Activated CD4-positive, alpha-beta memory T cell treated with anti-CD3 and anti-CD28 coated beads, Interleukin-2, amount 10 ng/mL, durations not matched to agents 7 days and 5 days (primary cell): ENCODE measurements around the gene RET. TPM values are rescaled to one million over a fixed set of nuclear protein-coding genes. Genes with fewer than 3 reads are reported as not detected.

Experiments used
- CTCF ChIA-PET: fragments of 350-600 bp; sonication (Branson Sonifier 250); formaldehyde crosslinking; loops from one replicate; lab custom pipeline; 2021; ENCODE audit warnings: antibody characterized with exemption, inconsistent platforms; lab: Charles Lee
- POLR2A ChIA-PET: fragments of 350-600 bp; sonication (Branson Sonifier 250); formaldehyde crosslinking; loops from one replicate; lab custom pipeline; 2021; ENCODE audit warnings: antibody characterized with exemption; lab: Charles Lee
- DNase-seq: peaks from one replicate; pipeline ENCODE4 v3.0.0-alpha.2; 2020
- H3K27ac Mint-ChIP-seq: one replicate; pipeline ENCODE4 v1.8.0; 2021; ENCODE audit warnings: mild to moderate bottlenecking, mixed read lengths
- H3K27me3 Mint-ChIP-seq: one replicate; pipeline ENCODE4 v1.8.0; 2021; ENCODE audit warnings: mixed read lengths
- H3K36me3 Mint-ChIP-seq: one replicate; pipeline ENCODE4 v1.8.0; 2021; ENCODE audit warnings: low read depth, mixed read lengths
- H3K4me1 Mint-ChIP-seq: one replicate; pipeline ENCODE4 v1.8.0; 2021; ENCODE audit warnings: mixed read lengths
- H3K4me3 Mint-ChIP-seq: one replicate; pipeline ENCODE4 v1.8.0; 2021; ENCODE audit warnings: mild to moderate bottlenecking, mixed read lengths
- H3K9me3 Mint-ChIP-seq: one replicate; pipeline ENCODE4 v1.8.0; 2021; ENCODE audit warnings: mixed read lengths
- total RNA-seq, 2 experiments: library from RNA; stranded (reverse); gene quantifications; one replicate each; pipeline ENCODE4 v1.2.3, GENCODE V29; 2021

RET gene
- total RNA-seq, 2 experiments from 2014 or later = 0.28 to 0.50 TPM

DNA sequence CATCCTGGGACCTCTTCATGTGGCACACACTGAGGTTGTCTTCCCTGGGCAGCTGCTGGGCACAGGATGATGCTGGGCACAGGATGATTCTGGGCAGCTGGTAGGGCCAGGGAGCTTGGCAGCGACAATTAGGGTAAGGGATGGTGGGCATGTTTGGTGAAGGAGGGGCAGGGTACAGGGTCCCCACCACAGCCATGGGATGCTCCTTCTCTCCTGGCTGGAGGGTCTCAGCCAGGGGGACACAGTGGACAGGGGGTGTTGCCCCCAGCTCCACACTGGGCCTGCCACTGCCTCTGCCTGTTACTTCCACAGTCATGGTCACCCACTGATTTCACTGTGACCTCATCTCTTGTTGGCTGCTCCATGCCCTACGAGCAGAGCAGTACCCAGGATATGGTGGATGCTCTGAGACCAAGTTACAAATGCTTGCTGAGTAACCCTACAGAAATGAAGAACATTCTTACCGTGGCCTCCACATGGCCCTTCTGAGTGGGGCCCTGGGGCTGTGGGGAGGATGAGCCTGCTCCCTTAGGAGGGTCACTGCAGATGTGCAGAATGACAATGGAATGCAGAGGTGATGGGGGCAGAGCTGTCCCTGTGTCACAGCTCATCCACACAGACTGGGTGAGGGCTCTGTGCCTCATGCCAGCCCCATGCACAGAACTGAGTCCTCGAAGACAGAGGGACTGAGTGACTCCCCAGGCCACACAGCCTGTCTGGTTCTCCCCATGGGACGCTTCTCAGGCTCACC is 28.4 kb upstream of the RET start:
- no peaks in the 10 kb centered on the region for H3K4me1 Mint-ChIP-seq
- H3K9me3 Mint-ChIP-seq = no peaks in the 10 kb centered on the region
- H3K36me3 Mint-ChIP-seq = no peaks in the 10 kb centered on the region
- no peak overlapping the region for H3K4me3 Mint-ChIP-seq
- DNase-seq = no peak
- H3K27me3 Mint-ChIP-seq = peaks cover 31% of the 10 kb centered on the region
- H3K27ac Mint-ChIP-seq = no peak overlapping the region
- POLR2A ChIA-PET = no interaction called here
- CTCF ChIA-PET = no interaction called here

DNA sequence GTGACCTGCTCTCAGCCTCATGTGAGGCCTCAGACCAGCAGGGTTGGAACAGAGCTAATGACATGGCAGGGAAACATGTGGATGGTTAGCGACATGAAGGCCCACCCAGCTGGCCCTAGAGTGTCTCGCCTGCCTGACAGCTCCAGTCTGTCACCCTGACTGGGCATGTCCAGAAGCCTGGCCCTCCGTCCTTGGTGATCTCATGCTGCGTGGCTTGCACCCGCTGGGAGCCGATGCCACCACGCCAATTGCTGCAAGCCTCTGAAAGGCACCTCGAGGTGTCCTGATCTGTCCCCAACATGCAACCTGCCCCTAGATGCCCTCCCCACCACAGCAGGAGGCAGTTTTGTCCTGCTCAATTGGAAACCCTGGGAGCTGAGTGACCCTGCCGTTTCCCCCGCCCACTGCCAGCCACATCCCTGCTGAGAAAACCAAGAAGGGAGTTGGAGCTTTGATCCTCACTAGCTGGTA is 27.8 kb upstream of the RET start:
- Mint-ChIP-seq H3K36me3 (no peaks in the 10 kb centered on the region), H3K4me3 (no peak overlapping the region), H3K27me3 (peaks cover 36% of the 10 kb centered on the region), H3K4me1 (no peaks in the 10 kb centered on the region), H3K9me3 (no peaks in the 10 kb centered on the region), H3K27ac (no peak overlapping the region)
- POLR2A ChIA-PET = no interaction called here
- CTCF ChIA-PET = no interaction called here
- no peak for DNase-seq

DNA sequence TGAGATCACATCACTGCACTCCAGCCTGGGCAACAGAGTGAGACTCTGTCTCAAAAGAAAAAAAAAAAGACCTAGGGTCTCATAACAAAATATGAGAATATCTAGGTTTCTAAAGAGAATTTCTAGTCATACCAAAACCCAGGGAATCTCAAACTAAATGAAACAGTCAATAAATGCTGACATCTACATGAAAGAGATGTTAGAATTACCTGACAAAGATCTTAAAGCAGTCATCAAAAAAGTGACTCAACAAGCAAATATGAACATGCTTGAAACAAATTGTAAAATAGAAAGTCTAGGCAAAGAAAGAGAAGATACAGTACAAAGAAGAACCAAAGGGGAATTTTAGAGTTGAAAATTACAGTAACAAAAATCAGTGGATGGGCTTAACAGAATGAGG is 26.9 kb upstream of the RET start:
- no peak for DNase-seq
- H3K9me3 Mint-ChIP-seq = no peaks in the 10 kb centered on the region
- peaks cover 36% of the 10 kb centered on the region for H3K27me3 Mint-ChIP-seq
- no peak overlapping the region for H3K27ac Mint-ChIP-seq
- H3K4me1 Mint-ChIP-seq = no peaks in the 10 kb centered on the region
- no peaks in the 10 kb centered on the region for H3K36me3 Mint-ChIP-seq
- H3K4me3 Mint-ChIP-seq = no peak overlapping the region
- POLR2A ChIA-PET = no interaction called here
- CTCF ChIA-PET = no interaction called here

DNA sequence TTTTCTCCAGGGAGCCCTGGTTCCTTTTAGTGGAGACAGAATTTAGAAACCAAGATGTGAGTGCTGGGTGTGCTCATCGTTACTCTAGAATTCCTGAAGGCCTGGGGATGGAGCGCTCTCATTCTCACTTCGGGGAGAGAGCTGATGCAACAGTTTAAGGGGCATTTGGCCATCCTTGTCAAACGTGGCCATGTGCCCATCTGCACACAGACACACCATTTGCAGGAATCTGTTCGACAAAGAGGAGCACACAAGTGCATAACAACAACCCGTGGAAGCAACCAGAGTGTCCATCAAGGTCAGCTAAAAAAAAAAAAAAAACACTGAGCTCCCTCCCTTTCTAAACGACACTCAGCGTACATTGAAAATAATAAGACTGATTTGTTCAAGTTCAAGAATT is 23.0 kb upstream of the RET start:
- Mint-ChIP-seq H3K9me3 (no peaks in the 10 kb centered on the region), H3K27ac (no peak overlapping the region), H3K4me1 (no peaks in the 10 kb centered on the region), H3K4me3 (no peak overlapping the region), H3K36me3 (no peaks in the 10 kb centered on the region), H3K27me3 (peaks cover 38% of the 10 kb centered on the region)
- POLR2A ChIA-PET = no interaction called here
- CTCF ChIA-PET = no interaction called here
- no peak for DNase-seq

DNA sequence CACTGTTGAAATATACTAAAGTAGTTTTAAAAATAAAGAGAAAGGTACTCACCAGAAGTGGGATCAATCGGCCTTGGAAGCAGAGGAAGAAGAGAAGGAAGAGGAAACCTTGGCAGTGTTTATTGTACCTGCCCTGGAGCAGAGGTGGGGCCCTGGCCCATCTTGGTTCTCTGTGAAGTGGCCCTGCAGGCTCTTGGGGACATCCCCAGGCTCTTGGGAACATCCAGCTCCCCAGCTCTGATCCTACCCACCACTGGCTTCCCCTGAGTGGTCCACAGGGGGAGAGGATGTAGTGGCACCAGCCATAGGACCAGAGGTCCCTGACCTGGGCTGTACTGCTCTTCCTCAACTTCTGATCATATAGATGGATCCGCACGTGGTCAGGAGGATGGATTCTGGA is 22.3 kb upstream of the RET start:
- ChIA-PET POLR2A (no interaction called here), CTCF (no interaction called here)
- H3K4me1 Mint-ChIP-seq = no peaks in the 10 kb centered on the region
- no peak overlapping the region for H3K4me3 Mint-ChIP-seq
- H3K36me3 Mint-ChIP-seq = no peaks in the 10 kb centered on the region
- DNase-seq = no peak
- no peak overlapping the region for H3K27ac Mint-ChIP-seq
- peaks cover 34% of the 10 kb centered on the region for H3K27me3 Mint-ChIP-seq
- no peaks in the 10 kb centered on the region for H3K9me3 Mint-ChIP-seq

DNA sequence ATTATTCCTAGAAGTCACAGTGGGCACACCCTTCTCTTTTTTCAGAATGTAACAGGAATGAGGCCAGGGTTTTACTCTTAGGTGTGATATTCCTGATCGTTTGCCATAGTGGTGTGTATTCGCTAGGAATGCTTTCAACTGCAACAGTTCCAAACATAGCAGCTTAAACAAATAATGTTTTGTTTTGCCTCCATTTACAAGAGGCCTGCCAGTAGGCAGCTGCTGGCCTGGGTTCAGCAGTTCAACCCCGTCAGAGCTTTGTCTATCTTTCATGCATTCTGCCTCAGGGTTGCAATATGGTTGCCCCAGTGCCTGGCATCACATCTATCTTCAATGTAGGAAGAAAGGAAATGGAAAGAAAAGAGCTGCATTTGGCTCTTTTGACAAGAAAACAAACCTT is 21.7 kb upstream of the RET start:
- no peak overlapping the region for H3K27ac Mint-ChIP-seq
- peaks cover 31% of the 10 kb centered on the region for H3K27me3 Mint-ChIP-seq
- no peaks in the 10 kb centered on the region for H3K4me1 Mint-ChIP-seq
- no peaks in the 10 kb centered on the region for H3K36me3 Mint-ChIP-seq
- POLR2A ChIA-PET = no interaction called here
- no peak overlapping the region for H3K4me3 Mint-ChIP-seq
- no peaks in the 10 kb centered on the region for H3K9me3 Mint-ChIP-seq
- CTCF ChIA-PET = no interaction called here
- no peak for DNase-seq

DNA sequence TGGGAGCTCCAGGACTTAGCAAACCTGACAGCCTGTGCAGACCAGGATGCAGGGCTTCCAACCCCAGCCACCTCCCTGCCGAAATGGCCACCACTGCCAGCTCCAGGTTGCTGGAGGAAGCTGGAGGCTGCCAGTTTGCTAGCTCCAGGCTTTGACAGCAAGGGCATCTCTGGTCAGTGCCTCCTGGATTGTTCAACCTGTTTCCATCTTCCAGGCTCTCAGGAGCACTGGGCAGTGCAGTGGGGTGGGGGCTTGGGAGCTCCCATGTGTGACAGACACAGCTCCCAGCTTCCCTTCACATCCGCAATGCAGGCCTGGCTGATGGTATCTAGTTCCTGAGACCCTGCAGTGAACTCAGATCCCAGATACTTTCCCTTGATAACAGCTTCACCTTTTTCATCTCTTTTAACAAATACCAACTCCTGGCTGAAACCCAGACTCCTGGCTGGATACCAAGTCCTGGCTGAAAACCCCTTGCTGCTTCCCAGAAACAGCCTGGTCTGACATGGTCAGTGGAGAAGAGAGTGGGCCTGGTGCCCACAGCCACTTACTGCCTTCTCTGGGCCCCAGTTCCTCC is 20.8 kb upstream of the RET start:
- Mint-ChIP-seq H3K4me3 (no peak overlapping the region), H3K4me1 (no peaks in the 10 kb centered on the region), H3K27ac (no peak overlapping the region), H3K36me3 (no peaks in the 10 kb centered on the region), H3K9me3 (no peaks in the 10 kb centered on the region), H3K27me3 (peaks cover 22% of the 10 kb centered on the region)
- POLR2A ChIA-PET = no interaction called here
- no peak for DNase-seq
- CTCF ChIA-PET = no interaction called here

DNA sequence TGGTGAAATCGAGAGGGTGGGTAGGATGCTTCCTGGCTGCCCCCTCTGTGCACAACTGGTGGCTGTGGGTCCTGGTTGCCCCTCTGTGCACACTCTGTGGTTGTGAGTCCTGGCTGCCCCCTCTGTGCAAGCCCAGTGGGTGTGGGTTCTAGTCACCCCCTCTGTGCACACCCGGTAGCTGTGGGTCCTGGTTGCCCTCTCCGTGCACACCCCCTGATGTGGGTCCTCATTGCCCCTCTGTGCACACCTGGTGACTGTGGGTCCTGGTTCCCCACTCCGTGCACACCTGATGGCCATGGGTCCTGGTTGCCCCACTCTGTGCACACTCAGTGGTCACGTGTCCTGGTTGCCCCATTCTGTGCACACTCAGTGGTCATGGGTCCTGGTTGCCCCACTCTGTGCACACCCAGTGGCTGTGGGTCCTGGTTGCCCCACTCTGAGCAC is 20.3 kb upstream of the RET start:
- no peak for DNase-seq
- H3K36me3 Mint-ChIP-seq = no peaks in the 10 kb centered on the region
- H3K9me3 Mint-ChIP-seq = no peaks in the 10 kb centered on the region
- POLR2A ChIA-PET = no interaction called here
- no peaks in the 10 kb centered on the region for H3K4me1 Mint-ChIP-seq
- CTCF ChIA-PET = no interaction called here
- H3K4me3 Mint-ChIP-seq = no peak overlapping the region
- H3K27me3 Mint-ChIP-seq = peaks cover 19% of the 10 kb centered on the region
- no peak overlapping the region for H3K27ac Mint-ChIP-seq

DNA sequence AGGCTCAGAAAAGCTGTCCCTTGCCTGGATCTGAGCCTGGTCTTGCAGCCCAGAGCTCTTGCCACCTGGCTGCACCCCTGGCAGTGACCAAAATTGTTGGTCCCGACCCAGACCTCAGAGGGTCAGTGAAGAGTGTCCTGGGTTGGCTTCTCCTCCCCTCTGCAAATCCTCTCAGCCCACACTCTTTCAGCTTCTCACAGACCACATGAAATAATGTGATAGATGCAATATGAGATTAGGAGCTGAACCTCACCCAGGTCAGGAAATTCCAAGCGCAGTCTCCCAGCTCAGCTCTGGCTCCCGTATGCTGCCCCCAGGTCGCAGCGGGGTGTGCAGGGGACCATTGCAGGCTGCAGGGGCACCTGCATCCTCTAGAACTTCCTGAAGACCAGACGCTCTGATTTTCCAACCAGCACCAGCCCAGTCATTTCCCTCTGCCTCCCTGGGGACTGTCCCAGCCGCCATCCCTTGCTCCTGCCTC is 19.6 kb upstream of the RET start:
- no peaks in the 10 kb centered on the region for H3K4me1 Mint-ChIP-seq
- ChIA-PET POLR2A (no interaction called here), CTCF (no interaction called here)
- no peaks in the 10 kb centered on the region for H3K9me3 Mint-ChIP-seq
- DNase-seq = no peak
- H3K36me3 Mint-ChIP-seq = no peaks in the 10 kb centered on the region
- no peak overlapping the region for H3K27ac Mint-ChIP-seq
- H3K4me3 Mint-ChIP-seq = no peak overlapping the region
- H3K27me3 Mint-ChIP-seq = peaks cover 14% of the 10 kb centered on the region

DNA sequence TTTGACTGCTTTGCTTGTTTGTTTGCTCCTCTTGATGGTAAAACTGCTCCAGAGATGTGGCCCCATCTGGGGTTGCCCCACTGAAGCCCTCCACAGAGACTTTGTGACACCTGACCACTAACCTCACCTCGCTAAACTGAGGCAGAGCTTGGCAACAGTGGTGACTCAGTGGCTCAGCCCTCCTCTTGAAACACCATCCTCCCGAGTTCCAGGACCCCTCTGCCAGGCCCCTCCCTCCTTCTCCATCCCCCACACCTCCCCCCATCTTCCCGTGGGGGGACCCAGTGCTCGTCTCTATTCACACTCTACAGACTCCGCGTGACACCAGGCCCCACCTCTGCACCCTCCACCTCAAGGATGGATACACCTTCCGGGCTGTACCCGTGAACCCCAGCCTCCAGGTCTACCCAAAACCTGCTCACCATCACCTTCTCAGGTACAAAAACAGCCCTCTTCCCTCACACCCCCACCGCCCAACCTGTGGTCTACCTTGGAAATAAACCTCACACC is 19.0 kb upstream of the RET start:
- H3K36me3 Mint-ChIP-seq = no peaks in the 10 kb centered on the region
- DNase-seq = no peak
- no peaks in the 10 kb centered on the region for H3K4me1 Mint-ChIP-seq
- H3K27ac Mint-ChIP-seq = no peak overlapping the region
- H3K27me3 Mint-ChIP-seq = peaks cover 10% of the 10 kb centered on the region
- ChIA-PET CTCF (no interaction called here), POLR2A (no interaction called here)
- no peak overlapping the region for H3K4me3 Mint-ChIP-seq
- H3K9me3 Mint-ChIP-seq = no peaks in the 10 kb centered on the region

DNA sequence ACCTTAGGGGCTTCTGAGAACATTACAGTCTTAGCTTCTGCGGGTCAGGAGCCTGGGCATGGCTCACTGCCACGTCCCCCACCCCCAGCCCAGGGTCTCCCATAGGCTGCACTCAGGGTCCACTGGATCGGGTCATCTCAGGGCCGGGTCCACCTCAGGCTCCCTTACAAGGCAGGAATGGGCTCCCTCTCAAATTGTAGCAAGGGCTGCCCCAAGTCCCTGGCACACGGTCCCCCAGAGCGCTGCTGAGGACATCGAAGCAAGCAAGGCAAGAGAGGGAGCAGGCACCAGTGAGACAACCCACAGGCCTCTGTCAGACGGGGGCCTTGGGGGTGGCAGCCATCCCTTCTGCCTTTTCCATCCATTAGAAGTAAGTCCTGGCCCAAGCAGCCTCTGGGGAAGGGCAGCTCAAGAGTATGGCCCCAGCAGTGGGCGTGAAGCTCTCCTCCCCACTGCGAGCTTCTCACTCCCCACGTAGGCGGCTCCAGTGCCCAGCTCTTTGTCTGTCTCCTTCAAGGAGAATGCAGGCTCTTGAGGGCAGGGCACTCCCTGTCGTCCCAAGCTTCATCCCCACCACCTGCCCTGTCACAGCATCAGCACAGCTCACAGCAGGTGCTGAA is 18.0 kb upstream of the RET start:
- POLR2A ChIA-PET = no interaction called here
- Mint-ChIP-seq H3K4me3 (no peak overlapping the region), H3K27me3 (peaks cover 4% of the 10 kb centered on the region), H3K27ac (no peak overlapping the region), H3K4me1 (no peaks in the 10 kb centered on the region), H3K36me3 (no peaks in the 10 kb centered on the region), H3K9me3 (no peaks in the 10 kb centered on the region)
- CTCF ChIA-PET = no interaction called here
- no peak for DNase-seq

DNA sequence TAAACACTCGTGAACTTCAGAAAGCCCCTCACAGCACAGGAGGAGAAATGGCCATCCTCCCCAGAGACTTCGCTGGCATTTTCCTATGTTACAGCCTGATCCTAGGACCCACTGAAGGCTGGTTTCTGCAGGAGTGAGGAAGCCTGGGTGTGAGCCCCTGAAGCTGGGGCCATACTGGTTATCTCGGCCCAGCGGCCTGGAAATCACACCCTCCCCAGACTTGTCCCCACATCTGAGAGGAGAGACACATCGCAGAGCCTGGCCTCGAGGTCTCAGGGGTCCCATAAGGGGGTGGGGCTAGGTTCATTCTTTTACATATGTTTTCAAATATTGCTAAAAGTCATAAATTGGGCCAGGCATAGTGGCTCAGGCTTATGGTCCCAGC is 17.5 kb upstream of the RET start:
- ChIA-PET CTCF (no interaction called here), POLR2A (no interaction called here)
- Mint-ChIP-seq H3K4me1 (no peaks in the 10 kb centered on the region), H3K27ac (no peak overlapping the region), H3K36me3 (no peaks in the 10 kb centered on the region), H3K4me3 (no peak overlapping the region), H3K9me3 (no peaks in the 10 kb centered on the region), H3K27me3 (peaks cover 2% of the 10 kb centered on the region)
- DNase-seq = no peak

DNA sequence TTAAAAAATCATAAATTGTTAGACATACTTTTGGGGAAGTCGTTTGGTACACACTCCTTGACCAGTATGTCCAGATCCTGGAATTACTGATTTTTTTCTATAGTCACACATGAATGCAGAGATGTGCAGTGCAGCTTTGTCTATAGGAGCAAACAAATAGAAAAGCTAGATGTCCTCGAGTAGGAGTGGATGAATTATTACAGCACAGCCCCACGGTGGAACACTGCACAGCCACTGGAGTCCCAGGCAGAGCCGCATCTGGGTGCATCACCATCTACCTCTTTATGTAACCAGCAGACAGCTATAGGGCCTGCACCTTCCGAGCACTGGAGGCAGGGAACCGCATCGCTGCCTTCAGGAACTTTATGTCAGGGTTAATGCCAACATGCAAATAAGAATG is 17.0 kb upstream of the RET start:
- Mint-ChIP-seq H3K4me1 (no peaks in the 10 kb centered on the region), H3K27ac (no peak overlapping the region), H3K27me3 (peaks cover 2% of the 10 kb centered on the region), H3K9me3 (no peaks in the 10 kb centered on the region), H3K36me3 (no peaks in the 10 kb centered on the region), H3K4me3 (no peak overlapping the region)
- DNase-seq = no peak
- CTCF ChIA-PET = no interaction called here
- POLR2A ChIA-PET = no interaction called here
